Endodermal cell (in vitro differentiated cells): Measurements from ENCODE around the gene DAB1. TPM values are rescaled to one million over a fixed set of nuclear protein-coding genes. Genes with fewer than 3 reads are reported as not detected.
A peak's percentile ranks its signal among the peaks of the same experiment; 100 is the strongest.

Experiments used
- DNase-seq: peaks from one replicate; pipeline ENCODE4 v3.0.0-alpha.2; 2017
- H3K27ac ChIP-seq: 2 replicates; pipeline ENCODE4 v1.5.1; 2013; ENCODE audit warnings: mild to moderate bottlenecking, low read depth, low read length, moderate library complexity
- H3K27me3 ChIP-seq: 2 replicates; pipeline ENCODE4 v1.6.1; 2013; ENCODE audit warnings: mild to moderate bottlenecking, low read length, moderate library complexity; ENCODE audit not compliant: insufficient read depth, control insufficient read depth, poor library complexity, severe bottlenecking
- H3K36me3 ChIP-seq: 2 replicates; pipeline ENCODE4 v1.7.0; 2013; ENCODE audit warnings: mild to moderate bottlenecking, low read length, moderate library complexity; ENCODE audit not compliant: control insufficient read depth, insufficient read depth
- H3K4me1 ChIP-seq: one replicate; pipeline ENCODE4 v1.7.0; 2013; ENCODE audit warnings: low read length; ENCODE audit not compliant: control insufficient read depth, insufficient read depth
- H3K4me3 ChIP-seq: 2 replicates; pipeline ENCODE4 v1.5.1; 2013; ENCODE audit warnings: mild to moderate bottlenecking, low read length, moderate library complexity
- H3K9ac ChIP-seq: 2 replicates; pipeline ENCODE4 v1.6.1; 2013; ENCODE audit warnings: mild to moderate bottlenecking, low read length, moderate library complexity; ENCODE audit not compliant: poor library complexity, severe bottlenecking; ENCODE audit errors: extremely low read depth
- H3K9me3 ChIP-seq: 2 replicates; pipeline ENCODE4 v1.6.1; 2013; ENCODE audit warnings: mild to moderate bottlenecking, low read length, moderate library complexity; ENCODE audit not compliant: control insufficient read depth
- H3K27ac Mint-ChIP-seq: 2 replicates; pipeline ENCODE4 v1.8.0; 2020; ENCODE audit warnings: mixed read lengths
- H3K27me3 Mint-ChIP-seq: 2 replicates; pipeline ENCODE4 v1.8.0; 2021; ENCODE audit warnings: mild to moderate bottlenecking, mixed read lengths; ENCODE audit not compliant: insufficient read depth
- H3K36me3 Mint-ChIP-seq: 2 replicates; pipeline ENCODE4 v1.8.0; 2020; ENCODE audit warnings: low read depth, mixed read lengths
- H3K4me1 Mint-ChIP-seq: 2 replicates; pipeline ENCODE4 v1.8.0; 2020; ENCODE audit warnings: mixed read lengths
- H3K4me3 Mint-ChIP-seq: 2 replicates; pipeline ENCODE4 v1.8.0; 2020; ENCODE audit warnings: mild to moderate bottlenecking, moderate library complexity, mixed read lengths
- H3K9me3 Mint-ChIP-seq: 2 replicates; pipeline ENCODE4 v1.8.0; 2020; ENCODE audit warnings: mild to moderate bottlenecking, mixed read lengths
- CTCF ChIP-seq: fragments of 200-600 bp; sonication (generic); conservative IDR thresholded peaks from 2 replicates; pipeline ENCODE4 v1.5.0; 2021; ENCODE audit warnings: antibody characterized with exemption, mild to moderate bottlenecking
- WGBS, 2 experiments: methylation state at CpG; one replicate each; pipeline versions ENCODE4 v1.1.5 to v1.1.7; 2013; ENCODE audit warnings: missing lambda C conversion rate in 2 of 2, mixed read lengths in 1 of 2; ENCODE audit not compliant: insufficient coverage in 1 of 2, insufficient read length in 1 of 2; 5-methylcytosine and 5-hydroxymethylcytosine counted together
- total RNA-seq, 2 donors: library from RNA; stranded (reverse); fragmentation: NEBNext Ultra II Directional in 1 of 2; extraction: Animal tissue kit (Norgen Biotek cat#: 25700) in 1 of 2; gene quantifications; 2 replicates in 1 of 2; 3 replicates in 1 of 2; pipeline ENCODE4 v1.2.1, GENCODE V29; 2021

The DAB1 gene
- total RNA-seq, 2 donors from 2014 or later: 32.0 to 36.2 TPM

DNA sequence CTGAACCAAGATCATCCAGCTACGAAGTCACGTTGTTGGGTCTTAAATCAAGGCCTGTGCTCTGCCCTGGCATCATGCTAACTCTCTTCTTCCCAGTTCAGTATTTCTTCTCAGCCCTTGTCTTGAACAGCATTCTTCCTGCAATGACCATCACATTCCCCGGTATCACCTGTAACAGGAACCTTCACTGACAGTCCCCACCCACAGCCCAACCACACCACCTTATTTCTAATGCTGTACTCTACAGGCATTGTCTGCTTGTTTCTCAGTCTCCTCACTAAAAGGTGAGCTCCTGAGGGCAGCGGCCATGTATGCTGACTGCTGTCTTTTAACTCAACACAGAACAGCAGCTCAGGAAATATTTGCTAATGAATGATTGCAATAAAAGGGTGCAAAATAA lies 54.0 kb downstream of the DAB1 start:
- H3K36me3 Mint-ChIP-seq: peaks cover 13% of the 10 kb centered on the region
- H3K27me3 Mint-ChIP-seq: no peaks in the 10 kb centered on the region
- Histone ChIP-seq H3K4me3 (no peak overlapping the region), H3K4me1 (no peaks in the 10 kb centered on the region), H3K9ac (no peak overlapping the region), H3K27ac (no peak overlapping the region), H3K36me3 (peaks cover 11% of the 10 kb centered on the region), H3K9me3 (peaks cover 29% of the 10 kb centered on the region), H3K27me3 (no peaks in the 10 kb centered on the region)
- peaks cover 23% of the 10 kb centered on the region for H3K4me1 Mint-ChIP-seq
- 90 to 91% methylated on average over 3 to 4 of the region's 4 CpGs for WGBS, 2 experiments
- TF ChIP-seq CTCF: no peak
- H3K4me3 Mint-ChIP-seq: no peak overlapping the region
- peak overlapping the region; percentile 47 for H3K27ac Mint-ChIP-seq
- peaks cover 7% of the 10 kb centered on the region for H3K9me3 Mint-ChIP-seq
- no peak for DNase-seq

DNA sequence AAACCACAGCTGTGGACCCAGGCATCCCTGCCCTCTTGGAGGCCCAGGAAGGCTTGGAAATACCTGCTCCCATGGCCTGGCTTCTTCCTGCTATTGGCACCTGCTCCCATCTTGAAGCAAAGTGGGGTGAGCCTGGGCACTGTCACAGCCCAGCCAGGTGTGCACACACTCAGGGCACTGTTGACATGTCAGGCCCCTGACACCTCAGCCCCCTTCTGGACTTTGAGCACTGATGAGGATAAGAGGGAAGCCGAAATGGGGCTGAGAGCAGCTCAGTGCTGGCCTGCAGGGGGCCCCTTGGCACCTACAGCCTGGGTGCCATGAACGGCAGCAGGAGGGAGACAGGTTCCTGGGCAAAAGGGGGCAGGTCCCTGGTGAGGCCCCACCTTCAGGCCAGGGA lies 55.9 kb downstream of the DAB1 start:
- no peak overlapping the region for H3K27ac ChIP-seq
- Mint-ChIP-seq H3K36me3 (peaks cover 13% of the 10 kb centered on the region), H3K4me1 (peaks cover 27% of the 10 kb centered on the region), H3K9me3 (peaks cover 7% of the 10 kb centered on the region), H3K4me3 (no peak overlapping the region), H3K27me3 (no peaks in the 10 kb centered on the region), H3K27ac (no peak overlapping the region)
- DNase-seq: no peak
- H3K27me3 ChIP-seq: no peaks in the 10 kb centered on the region
- H3K9me3 ChIP-seq: peaks cover 29% of the 10 kb centered on the region
- 47% methylated on average over 2 of the region's 2 CpGs; no CpG with 5 or more reads in 1 of the 2 experiments for WGBS, 2 experiments
- no peak overlapping the region for H3K4me3 ChIP-seq
- no peak for TF ChIP-seq CTCF
- H3K4me1 ChIP-seq: no peaks in the 10 kb centered on the region
- no peak overlapping the region for H3K9ac ChIP-seq
- H3K36me3 ChIP-seq: peaks cover 11% of the 10 kb centered on the region

DNA sequence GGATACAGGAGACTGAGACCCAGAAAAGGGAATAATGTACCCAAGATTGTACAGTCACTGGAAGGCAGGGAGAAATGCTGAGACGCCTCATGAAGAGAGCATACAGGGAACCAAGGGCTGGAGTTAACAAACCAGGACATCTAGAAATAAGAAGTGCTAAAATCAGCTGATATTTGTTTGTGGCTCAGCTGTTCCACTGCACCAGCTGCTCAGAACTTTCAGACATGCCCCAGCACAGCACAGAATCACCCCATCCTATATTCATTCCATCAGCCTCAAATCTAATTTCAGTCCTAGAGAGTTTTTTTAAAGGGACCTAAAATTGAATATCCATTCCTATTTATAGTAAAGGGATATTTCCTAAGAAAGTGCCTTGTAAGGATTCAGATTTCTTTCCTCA lies 60.2 kb downstream of the DAB1 start:
- Mint-ChIP-seq H3K9me3 (peaks cover 7% of the 10 kb centered on the region), H3K4me1 (peaks cover 19% of the 10 kb centered on the region), H3K27me3 (no peaks in the 10 kb centered on the region), H3K27ac (no peak overlapping the region), H3K4me3 (no peak overlapping the region), H3K36me3 (peaks cover 8% of the 10 kb centered on the region)
- peaks cover 18% of the 10 kb centered on the region for H3K9me3 ChIP-seq
- no peak for DNase-seq
- no peaks in the 10 kb centered on the region for H3K4me1 ChIP-seq
- H3K27me3 ChIP-seq: no peaks in the 10 kb centered on the region
- peaks cover under 1% of the 10 kb centered on the region for H3K36me3 ChIP-seq
- no peak for TF ChIP-seq CTCF
- WGBS, 2 experiments: 83 to 92% methylated on average over 1 of the region's 1 CpG
- no peak overlapping the region for H3K27ac ChIP-seq
- H3K9ac ChIP-seq: no peak overlapping the region
- no peak overlapping the region for H3K4me3 ChIP-seq
